Natural killer cell (primary cell): ENCODE measurements around the gene CDH13. TPM values are rescaled to one million over a fixed set of nuclear protein-coding genes. Genes with fewer than 3 reads are reported as not detected.

Source experiments
- ATAC-seq, 3 donors: fragments of 150-1000 bp in 2 of 3; fragments of 200-7000 bp in 1 of 3; cut with Tn5 transposase; 1 replicate in 1 of 3; 2 replicates in 2 of 3; pipeline ENCODE4 v1.10.0; 2021; ENCODE audit warnings: mild to moderate bottlenecking in 2 of 3, moderate library complexity in 2 of 3
- DNase-seq, 2 donors: peaks; one replicate each; pipeline versions ENCODE4 v3.0.0 to v3.0.0-alpha.2; 2013 to 2021; ENCODE audit warnings: mixed read lengths in 1 of 2
- H3K27ac ChIP-seq: one replicate; pipeline ENCODE4 v1.5.1; 2013; ENCODE audit warnings: mild to moderate bottlenecking, low read length
- H3K27me3 ChIP-seq: one replicate; pipeline ENCODE4 v1.6.1; 2013; ENCODE audit warnings: low read length; ENCODE audit not compliant: control insufficient read depth, insufficient read depth
- H3K36me3 ChIP-seq: one replicate; pipeline ENCODE4 v1.6.1; 2013; ENCODE audit warnings: low read length; ENCODE audit not compliant: control insufficient read depth, insufficient read depth
- H3K4me1 ChIP-seq: one replicate; pipeline ENCODE4 v1.6.1; 2013; ENCODE audit warnings: low read length; ENCODE audit not compliant: control insufficient read depth, insufficient read depth
- H3K4me3 ChIP-seq: one replicate; pipeline ENCODE4 v1.5.1; 2013; ENCODE audit warnings: low read length
- H3K9me3 ChIP-seq: one replicate; pipeline ENCODE4 v1.6.1; 2013; ENCODE audit warnings: low read length; ENCODE audit not compliant: control insufficient read depth, insufficient read depth
- H3K27ac Mint-ChIP-seq, 2 donors: one replicate each; pipeline ENCODE4 v1.8.0; 2022; ENCODE audit warnings: mild to moderate bottlenecking in 2 of 2, mixed read lengths in 2 of 2, moderate library complexity in 1 of 2
- H3K27me3 Mint-ChIP-seq, 2 donors: one replicate each; pipeline ENCODE4 v1.8.0; 2022; ENCODE audit warnings: low read depth in 2 of 2, mixed read lengths in 2 of 2
- H3K36me3 Mint-ChIP-seq: one replicate; pipeline ENCODE4 v1.8.0; 2022; ENCODE audit warnings: mixed read lengths
- H3K4me1 Mint-ChIP-seq, 2 donors: one replicate each; pipeline ENCODE4 v1.8.0; 2022; ENCODE audit warnings: mixed read lengths in 2 of 2
- H3K4me3 Mint-ChIP-seq: one replicate; pipeline ENCODE4 v1.8.0; 2022; ENCODE audit warnings: mild to moderate bottlenecking, moderate library complexity, mixed read lengths
- H3K9me3 Mint-ChIP-seq, 2 donors: one replicate each; pipeline ENCODE4 v1.8.0; 2022; ENCODE audit warnings: mixed read lengths in 2 of 2
- CTCF ChIP-seq: fragments of 200-600 bp; IDR thresholded peaks from one replicate; pipeline ENCODE4 v1.8.0; 2022; ENCODE audit warnings: antibody characterized with exemption
- WGBS: methylation state at CpG from one replicate; pipeline ENCODE4 v1.1.7; 2013; ENCODE audit warnings: missing lambda C conversion rate; ENCODE audit not compliant: insufficient coverage; 5-methylcytosine and 5-hydroxymethylcytosine counted together
- intact Hi-C: fragments of 100-400 bp; cut with micrococcal nuclease; formaldehyde crosslinking; loops from one replicate; pipeline ENCODE4 v1.14.2; 2022
- total RNA-seq, 4 donors: library from RNA; stranded (reverse); fragments of 120-200 nt in 1 of 4; gene quantifications; one replicate each; pipeline versions ENCODE4 v1.2.3 to v1.2.4, GENCODE V29; 2013 to 2022

The CDH13 gene
- total RNA-seq, 3 donors from 2014 or later (not counting 1 experiment from before 2014, with no cell fraction given): not detected

GRCh38 chr16:83407928-83408327, 781.2 kb downstream of the CDH13 start:
- DNase-seq (no peak), ATAC-seq (no peak)
- no peak overlapping the region for H3K4me3 Mint-ChIP-seq
- intact Hi-C loops: no loop called here
- Histone ChIP-seq H3K4me3 (no peak overlapping the region), H3K36me3 (no peaks in the 10 kb centered on the region), H3K4me1 (no peaks in the 10 kb centered on the region), H3K27ac (no peak overlapping the region), H3K27me3 (no peaks in the 10 kb centered on the region), H3K9me3 (no peaks in the 10 kb centered on the region)
- H3K4me1 Mint-ChIP-seq: no peaks in the 10 kb centered on the region
- WGBS: 74% methylated on average over 4 of the region's 5 CpGs
- H3K9me3 Mint-ChIP-seq: peaks cover 0 to 2% of the 10 kb centered on the region in 2 donors
- TF ChIP-seq CTCF: no peak
- H3K27ac Mint-ChIP-seq: no peak overlapping the region
- H3K36me3 Mint-ChIP-seq: no peaks in the 10 kb centered on the region
- peaks cover 0 to 18% of the 10 kb centered on the region in 2 donors for H3K27me3 Mint-ChIP-seq

- Mint-ChIP-seq H3K4me3 (no peak overlapping the region), H3K4me1 (no peaks in the 10 kb centered on the region), H3K27ac (no peak overlapping the region), H3K36me3 (no peaks in the 10 kb centered on the region), H3K27me3 (peaks cover 0 to 19% of the 10 kb centered on the region in 2 donors), H3K9me3 (peaks cover 0 to 2% of the 10 kb centered on the region in 2 donors)
- no peak overlapping the region for H3K4me3 ChIP-seq
- ATAC-seq (no peak), DNase-seq (no peak)
- no peaks in the 10 kb centered on the region for H3K36me3 ChIP-seq
- no peaks in the 10 kb centered on the region for H3K4me1 ChIP-seq
- WGBS: 85% methylated on average over 3 of the region's 3 CpGs
- H3K27ac ChIP-seq: no peak overlapping the region
- no peaks in the 10 kb centered on the region for H3K9me3 ChIP-seq
- TF ChIP-seq CTCF: no peak
- H3K27me3 ChIP-seq: no peaks in the 10 kb centered on the region
- intact Hi-C loops: no loop called here
Measured at GRCh38 chr16:83409347-83409746, 782.6 kb downstream of the CDH13 start.

GRCh38 chr16:83418565-83418964, 791.8 kb downstream of the CDH13 start:
- ATAC-seq: no peak
- H3K27ac ChIP-seq: no peak overlapping the region
- peaks cover 0 to 14% of the 10 kb centered on the region in 2 donors for H3K27me3 Mint-ChIP-seq

More at GRCh38 chr16:83418565-83418964, 791.8 kb downstream of the CDH13 start:
- Histone ChIP-seq H3K9me3 (no peaks in the 10 kb centered on the region), H3K4me1 (no peaks in the 10 kb centered on the region), H3K4me3 (no peak overlapping the region), H3K36me3 (no peaks in the 10 kb centered on the region), H3K27me3 (no peaks in the 10 kb centered on the region)
- Mint-ChIP-seq H3K9me3 (no peaks in the 10 kb centered on the region), H3K4me1 (no peaks in the 10 kb centered on the region), H3K27ac (no peak overlapping the region), H3K36me3 (no peaks in the 10 kb centered on the region), H3K4me3 (no peak overlapping the region)
- no peak for TF ChIP-seq CTCF
- DNase-seq: no peak
- intact Hi-C loops: no loop called here
- 59% methylated on average over 1 of the region's 1 CpG for WGBS
